Pons (tissue), 1 donor: ENCODE data around the gene SLC38A8.
A peak's percentile ranks its signal among the peaks of the same experiment; 100 is the strongest.

Experiments used
- DNase-seq: peaks from one replicate; pipeline ENCODE4 v3.0.0-alpha.2; 2016; ENCODE audit warnings: low spot score

The SLC38A8 gene

DNA sequence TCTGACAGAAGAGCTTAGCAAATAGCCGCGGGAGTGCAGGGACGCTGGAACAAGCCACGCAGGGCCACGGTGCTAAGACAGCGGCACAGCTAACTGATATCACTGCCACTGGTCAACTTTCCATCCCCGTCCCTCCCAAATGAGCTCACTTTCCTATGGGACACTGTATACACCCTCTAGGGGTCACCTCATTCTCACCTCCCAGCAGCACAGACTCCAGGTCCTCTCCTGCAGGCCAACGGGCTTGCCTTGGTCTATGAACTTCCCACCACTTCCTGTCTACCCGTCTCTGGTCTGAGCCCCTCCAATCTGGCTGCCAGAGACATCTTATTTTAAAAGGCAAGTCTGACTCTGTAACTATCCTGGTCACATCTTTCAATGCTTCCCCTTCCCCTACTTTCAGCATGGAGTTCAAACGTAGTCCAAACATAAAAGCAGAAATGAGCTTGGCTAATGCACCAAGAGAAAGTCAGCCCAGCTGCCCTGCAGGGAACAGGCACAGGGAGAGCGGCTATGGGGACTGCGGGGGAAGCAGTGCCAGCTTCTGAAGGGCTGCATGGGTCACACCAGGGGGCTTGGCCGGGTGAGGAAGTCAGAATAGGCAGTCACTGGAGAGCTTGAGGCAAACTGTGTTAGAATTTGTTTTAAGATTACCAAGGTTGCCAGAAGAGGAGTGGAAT lies 26.3 kb upstream of the SLC38A8 start:
- peak; percentile 31 for DNase-seq

DNA sequence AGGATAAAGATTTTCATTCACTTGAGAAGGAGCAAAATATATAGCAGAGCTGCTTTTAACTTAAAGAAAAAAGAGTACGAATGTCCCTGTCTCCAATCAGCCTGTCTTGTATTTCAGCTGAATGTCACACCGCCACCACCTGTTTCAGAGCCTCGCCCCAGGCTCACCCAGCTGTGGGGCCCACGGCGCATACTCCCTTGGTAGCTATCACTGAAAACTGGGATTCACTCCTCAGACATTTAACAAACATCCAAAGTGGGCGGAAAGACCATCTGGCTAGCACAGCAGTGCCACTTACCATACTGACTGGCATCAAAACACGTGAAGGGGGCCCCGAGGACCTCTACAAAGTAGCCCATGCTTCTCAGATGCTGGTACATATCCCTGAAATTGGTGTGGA lies 25.4 kb upstream of the SLC38A8 start:
- no peak for DNase-seq

DNA sequence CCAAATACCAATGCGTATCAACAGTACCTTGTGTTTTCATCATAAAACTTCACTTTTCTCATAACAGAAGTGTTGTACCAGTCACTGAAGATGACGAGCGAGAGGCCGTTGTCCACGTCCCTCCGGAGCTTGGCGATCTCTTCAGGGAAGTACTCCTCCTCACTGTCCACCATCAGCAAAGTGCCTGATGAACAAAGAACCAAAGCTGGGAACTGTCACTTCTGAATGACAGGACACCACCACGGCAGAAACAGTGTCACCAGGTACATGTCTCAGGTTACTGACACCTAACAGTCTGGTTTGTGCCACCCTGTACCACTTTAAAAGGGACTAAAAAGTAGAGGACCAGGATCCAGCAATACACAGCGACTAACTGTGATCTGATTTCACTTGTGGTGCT lies 25.0 kb upstream of the SLC38A8 start:
- DNase-seq: no peak

DNA sequence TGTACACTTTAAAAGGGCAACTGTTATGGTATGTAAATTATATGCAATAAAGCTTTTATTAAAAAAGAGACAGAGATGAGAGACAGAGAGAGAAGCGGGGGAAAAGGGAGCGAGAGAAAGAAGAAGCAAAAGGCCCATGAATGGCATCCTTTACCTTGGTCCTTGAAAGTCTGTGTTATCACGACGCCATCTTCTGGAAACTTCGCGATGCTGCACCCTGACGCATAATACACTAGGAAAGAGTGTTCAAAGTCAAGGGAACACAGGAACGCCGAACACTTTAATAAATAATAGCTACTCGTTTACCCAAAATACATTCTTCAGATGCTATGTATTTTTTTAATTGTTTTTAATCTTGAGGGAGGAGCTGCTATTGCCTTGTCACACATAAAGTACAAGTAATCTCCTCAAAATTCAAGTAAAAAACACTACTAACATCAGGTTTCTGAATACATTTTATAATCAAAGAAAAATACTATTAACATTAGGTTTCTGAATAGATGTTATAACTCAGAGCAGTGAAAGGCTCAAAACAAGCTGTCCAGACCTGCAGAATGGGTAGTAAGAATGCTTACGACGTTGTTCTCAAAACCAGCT lies 23.0 kb upstream of the SLC38A8 start:
- peak; percentile 75 for DNase-seq

DNA sequence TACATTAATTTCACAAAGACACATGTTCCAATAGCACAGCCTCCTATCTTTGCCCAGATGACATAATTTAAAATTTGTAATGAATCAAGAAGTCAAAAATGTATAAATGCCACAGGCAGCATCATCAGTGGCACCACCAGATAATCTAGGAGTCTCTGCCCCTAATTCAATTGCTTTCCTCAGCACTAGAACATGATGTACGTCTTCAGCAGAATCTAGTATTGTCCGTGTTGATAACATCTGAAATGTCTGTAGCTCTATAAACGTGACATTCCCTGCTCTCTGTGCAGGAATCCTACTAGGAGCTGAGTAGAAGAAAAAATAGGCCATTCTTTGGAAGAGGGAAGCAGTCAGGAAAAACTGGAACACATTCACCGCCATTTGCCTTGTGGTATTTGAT lies 21.4 kb upstream of the SLC38A8 start:
- DNase-seq: no peak

DNA sequence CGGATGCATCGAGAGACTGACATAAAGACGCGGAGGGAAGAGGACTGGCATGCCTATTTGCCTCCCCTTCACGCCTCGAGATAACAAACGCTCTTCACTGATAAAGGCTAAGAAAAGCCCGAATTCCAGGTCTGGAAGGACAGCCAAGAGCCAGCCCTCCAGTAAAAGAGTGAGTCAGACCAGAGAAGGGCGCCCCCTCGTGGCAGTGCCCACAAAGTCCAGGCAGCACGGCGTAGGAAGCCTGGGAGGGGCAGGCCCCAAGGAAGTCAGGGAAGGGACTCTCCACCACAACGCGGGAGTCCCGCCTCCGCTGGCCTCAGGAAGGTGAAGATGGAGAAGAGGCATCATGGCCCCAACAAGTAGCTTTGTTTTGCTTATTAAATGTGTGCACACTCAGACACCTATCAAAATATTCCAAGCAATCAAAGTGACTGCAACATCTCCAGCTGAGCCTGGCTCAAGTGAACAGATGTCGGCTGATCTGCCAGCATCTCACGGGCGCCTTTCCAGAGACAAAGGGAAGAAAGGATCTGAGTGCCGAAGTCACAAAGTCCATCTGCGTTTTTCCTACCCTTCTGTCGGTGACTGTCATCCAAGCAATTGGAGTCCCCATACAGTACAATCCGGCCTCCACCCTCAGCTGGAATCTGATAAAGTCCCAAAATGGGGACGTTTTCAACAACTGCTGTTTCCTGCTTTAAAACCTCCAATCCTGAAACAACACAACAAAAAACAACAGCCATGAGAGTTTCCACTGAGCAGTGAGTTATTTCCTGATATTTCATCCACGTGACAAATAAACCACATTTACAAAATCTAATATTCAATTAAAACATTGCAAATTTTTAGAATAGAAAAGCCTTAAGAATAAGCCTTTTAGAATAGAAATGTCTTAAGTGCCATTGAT lies 20.4 kb upstream of the SLC38A8 start:
- peak; percentile 51 for DNase-seq

DNA sequence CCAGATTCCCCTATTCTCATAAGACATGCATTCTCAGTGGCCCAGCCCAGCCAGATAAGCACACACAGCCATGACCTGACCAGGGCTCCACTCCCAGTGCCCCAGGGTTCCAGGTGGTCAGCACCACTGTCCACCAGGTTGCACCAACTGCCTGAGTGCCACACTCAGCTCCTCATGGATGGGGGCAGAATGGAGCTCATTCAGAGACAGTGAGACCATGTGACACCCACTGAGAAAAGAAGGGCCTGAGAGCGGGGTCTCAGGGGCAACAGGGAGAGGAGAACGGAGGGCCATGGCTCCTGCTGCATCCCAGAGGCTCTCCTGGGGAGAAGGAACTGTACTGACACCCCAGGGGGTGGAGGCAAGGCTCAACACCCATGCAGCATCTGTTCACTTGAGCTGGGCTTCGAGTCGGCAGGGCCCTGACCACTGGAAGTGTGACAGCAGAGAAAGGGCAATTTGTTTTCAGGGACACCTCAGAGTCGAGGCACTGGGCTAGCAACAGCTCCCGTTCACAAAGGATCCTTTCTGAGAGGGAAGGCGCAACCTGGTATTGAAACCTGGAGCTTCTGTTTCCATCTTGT lies 18.7 kb upstream of the SLC38A8 start:
- no peak for DNase-seq

DNA sequence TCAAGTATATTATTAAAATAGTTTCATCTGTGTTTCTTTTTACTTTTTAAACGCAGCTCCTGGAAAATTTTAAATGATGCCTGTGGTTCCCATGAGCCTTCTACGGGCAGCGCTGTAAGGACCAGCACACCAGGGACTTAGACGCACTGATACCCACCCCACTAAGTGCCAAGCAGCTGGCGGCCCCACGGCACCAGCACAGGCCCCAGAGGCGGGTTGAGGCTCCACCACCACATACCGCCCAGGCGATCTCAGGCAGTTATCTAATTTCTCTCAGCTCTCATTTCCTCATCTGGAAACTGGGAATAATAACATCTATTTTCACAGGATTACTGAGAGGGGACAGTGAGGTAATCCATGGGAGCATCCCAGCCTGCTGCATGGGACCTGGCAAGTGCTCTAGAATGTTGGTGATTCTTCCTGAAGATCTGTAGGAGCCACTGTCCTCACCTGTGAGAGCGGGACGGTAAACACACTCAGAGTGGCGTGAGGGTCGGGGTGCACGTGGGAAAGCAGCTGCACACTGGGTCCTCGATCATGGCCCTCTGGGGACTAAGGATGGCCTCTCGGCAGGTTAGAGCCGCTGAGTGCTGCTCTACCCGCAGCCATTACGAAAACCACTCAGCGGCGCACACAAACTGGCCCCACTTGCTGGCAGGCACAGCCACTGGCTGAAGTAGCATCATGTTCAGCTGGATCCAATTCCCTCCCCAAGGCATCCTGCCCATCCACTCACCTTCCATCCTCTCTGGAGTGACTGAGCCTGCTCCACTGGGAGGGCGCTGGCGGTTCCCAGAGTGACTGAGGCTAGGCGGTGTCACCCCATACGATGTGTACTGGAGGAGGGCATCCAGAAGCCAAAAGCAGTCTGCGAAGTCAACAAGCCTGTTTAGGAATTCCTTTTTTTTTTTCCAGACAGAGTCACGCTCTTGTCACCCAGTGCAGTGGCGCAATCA lies 17.6 kb upstream of the SLC38A8 start:
- DNase-seq: no peak

DNA sequence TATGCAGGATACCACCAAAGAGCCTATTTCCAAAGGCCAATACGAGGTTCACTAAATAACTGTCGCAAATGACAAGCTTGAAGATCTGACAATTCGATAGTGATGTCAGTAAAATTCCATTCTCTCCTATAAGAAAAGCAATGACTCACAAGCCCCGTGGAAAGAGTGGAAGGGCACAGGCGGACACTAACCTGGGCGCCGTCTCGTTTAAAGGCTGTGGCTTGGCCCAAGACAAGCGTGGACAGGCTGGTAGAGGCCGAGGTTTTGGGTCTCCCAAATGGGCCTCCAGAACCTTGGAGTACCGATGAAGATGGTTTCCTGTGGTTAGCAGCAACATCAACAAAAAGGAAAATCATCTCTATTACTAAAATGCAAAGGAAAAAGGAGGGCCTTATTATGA lies 16.5 kb upstream of the SLC38A8 start:
- no peak for DNase-seq

DNA sequence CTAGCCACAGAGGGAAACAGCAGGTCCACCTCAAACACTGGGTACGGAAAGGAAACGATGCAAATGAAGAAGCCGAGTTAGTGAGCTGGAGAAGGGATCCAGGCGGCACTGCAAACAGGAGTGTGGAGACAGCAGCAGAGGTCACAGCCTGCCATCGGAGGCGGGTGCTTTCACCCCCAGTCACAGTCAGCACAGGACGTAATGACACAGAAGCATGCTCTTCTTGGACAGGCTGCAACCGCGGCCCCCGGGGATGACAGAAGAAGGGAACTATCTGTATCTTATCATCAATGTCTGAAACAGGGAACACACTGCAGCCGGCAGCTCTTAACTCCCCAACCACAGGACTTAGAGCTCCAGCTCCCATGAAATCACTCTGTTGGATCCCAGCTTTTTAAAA lies 16.1 kb upstream of the SLC38A8 start:
- DNase-seq: no peak

DNA sequence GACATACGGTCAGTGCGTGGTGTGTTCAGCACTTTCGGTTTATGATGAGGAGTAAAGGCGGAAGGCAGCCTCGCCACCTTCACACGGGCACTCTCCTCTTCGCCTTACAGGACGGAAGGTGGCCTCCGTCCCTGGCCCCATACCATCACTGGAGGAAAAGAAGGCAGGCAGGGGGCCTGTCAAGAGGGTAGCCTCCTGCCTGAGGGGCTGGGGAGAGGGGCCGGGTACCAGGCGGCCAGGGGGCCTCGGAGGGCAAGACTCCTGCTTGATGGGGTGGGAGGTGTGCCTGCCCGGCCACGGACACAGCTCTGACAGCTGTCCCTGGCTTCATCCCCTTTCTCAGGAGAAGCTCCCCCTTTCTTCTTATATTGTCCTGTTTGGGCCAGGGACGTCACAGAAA lies 15.6 kb upstream of the SLC38A8 start:
- no peak for DNase-seq

DNA sequence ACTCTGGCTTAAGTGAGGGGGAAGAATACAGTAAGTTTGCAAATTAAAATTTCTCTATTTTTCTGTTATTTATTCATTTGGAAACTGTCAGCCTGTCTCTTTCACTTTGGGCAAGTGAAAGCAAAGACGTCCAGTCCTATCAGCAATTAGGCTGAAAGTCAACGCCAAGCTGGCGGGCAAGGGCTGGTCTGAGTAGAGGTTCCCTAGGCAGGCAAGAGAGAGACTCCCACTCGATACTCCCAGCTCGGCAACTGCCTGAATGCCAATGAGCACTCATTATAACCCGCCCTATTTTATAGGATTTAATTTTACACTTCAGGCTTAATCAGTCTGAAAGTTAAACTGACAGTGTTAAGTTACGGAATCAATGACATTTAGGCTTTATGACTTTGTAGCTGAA lies 14.3 kb upstream of the SLC38A8 start:
- no peak for DNase-seq

DNA sequence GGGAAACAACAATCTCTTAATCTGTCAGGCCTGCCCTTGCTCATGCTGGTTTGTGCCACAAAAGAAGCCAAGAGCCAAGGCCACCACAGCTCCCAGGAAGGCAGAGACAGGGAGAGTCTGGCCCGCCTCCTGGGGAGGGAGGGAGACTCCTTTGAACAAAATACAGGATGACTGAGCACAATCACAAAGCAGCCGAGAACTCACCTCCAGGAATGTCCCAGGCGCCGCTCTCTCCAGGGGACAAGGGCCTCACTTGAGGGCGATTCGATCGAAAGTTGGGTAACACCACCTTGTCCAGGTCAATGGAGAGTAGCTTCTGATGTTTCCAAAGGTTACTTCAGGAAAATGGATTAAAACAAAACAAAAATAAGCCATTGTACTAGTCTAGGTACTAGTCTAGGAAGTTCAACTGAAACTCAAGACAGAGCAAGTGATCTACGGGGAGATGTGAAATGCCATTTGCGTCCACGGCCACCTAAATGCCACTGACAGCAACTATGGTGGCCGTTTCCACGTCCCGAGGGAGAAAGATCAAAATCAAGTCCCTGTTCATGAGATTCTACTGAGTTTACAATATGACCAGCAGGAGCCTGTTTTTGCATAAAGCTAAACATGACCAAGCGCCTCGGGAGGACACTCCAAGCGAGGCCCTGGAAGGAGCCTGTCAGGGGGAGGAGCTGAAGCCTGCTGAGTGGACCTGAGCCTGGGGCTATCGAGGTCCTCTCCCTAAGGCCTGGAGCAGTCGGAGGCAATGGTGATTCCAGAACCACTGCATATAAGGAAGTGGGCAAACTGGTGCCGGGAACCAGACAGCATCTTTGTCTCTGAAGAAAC lies 13.4 kb upstream of the SLC38A8 start:
- DNase-seq: no peak

DNA sequence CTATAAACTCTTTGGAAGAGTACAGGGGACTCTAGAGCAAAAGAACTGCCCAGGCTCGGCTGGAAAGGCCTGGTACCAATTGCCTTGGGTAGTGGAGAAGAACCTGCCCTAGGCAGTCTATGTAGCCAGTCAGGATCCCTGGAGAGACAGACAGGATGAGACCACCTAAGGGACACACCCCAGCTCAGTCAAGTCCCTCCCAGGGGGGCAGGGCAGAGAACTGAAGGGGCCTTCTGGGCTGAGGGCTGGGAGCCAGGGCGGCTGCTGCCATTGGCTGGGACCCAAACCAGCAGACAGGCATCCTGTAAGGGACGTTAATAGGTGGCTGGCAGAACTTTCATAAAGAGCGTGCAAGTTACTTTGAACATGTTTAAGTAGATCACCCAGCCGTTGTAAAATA lies 12.8 kb upstream of the SLC38A8 start:
- DNase-seq: no peak

DNA sequence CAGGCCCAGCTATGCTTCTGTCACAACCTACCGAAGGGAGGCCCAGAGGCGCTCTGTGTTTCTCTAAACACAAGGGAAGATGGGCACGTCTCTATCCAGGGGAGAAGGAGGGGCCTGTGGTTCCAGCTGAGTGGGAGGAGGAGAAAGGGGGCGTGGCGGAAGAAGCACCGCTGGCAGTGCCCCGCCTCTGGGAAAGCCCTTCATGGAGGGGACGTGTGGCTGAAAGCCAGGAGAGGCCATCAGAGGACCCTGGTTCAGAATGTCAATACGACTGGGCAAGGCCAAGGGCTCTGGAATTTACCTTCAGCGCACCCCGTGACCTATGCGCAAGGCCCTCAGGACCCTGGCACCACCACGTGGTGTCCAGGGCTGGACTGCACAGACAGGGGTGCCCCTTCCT lies 12.3 kb upstream of the SLC38A8 start:
- no peak for DNase-seq

DNA sequence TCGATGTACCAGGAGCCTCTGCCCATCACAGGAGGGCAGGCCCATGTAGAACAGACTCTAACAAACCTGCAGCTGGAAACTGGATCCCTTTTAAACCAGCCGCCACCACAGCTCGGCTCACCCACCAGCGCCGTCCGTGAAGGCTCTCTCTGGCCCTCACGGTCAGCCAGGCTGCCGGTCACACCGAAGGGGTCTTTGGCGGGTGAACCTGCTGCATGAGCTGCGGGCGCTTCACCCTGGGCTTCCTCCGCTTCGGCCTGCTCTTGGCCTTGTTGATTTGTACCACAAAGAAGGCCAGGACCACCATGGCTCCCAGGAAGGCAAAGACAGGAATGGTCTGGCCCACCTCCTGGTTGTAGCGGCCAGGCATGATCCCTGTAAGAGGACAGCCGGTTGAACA lies 11.7 kb upstream of the SLC38A8 start:
- DNase-seq: no peak

DNA sequence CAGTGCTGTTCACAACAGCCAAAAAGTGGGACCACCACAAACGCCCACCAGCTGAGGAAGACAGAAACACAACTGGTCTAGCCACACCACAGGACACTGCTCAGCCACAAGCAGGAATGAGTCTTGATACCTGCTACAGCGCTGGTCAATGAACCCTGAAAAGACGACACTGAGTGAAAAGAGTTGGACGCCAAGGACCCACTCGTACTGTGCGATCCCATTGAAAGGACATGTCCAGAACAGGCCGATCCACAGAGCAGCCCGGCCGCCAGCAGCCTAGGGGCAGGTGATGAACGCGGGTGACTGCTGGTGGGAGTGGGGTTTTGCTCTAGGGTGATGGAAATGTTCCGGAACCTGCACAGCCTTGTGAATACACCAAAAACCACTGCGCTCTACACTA lies 10.6 kb upstream of the SLC38A8 start:
- DNase-seq: no peak

DNA sequence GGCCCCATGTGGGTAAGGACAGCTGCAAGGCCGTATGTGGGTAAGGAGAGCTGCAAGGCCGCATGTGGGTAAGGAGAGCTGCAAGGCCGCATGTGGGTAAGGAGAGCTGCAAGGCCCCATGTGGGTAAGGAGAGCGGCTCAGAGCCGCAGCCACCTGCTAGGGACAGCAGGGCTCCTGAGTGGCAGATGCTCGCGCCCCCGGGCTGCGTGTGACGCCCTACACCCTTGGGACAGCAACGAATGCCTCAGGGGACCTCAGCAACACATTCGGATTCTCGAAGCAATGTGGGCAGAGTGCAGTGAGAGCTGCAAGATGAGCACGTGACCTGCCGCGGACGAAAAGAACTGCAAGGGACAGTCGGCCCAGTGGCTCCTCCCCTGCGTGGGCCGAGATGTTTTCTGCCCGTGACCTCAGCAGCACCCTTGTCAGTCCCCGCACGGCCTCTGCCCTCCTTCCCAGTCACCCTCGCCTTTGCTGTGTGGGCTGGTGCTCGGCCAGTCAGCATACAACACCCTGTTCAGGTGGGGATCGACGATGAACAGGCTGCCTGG lies 9.6 kb upstream of the SLC38A8 start:
- DNase-seq: no peak

DNA sequence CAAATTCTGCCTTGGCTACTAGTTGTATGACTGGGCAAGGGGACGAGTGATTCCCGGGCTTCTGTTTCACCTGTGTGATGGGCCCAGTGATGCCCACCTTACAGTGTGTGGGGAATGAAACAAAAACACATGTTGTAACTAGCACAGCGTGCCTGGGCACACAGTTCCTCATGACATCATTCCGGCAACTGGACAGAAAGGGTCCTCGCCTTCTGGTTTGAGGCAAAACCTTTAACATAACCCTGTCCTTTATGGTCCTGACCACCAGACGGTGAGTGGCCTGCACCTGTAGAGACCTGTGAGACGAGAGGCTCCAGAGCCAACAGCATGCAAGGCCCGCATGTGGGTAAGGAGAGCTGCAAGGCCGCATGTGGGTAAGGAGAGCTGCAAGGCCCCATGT lies 7.7 kb upstream of the SLC38A8 start:
- no peak for DNase-seq

DNA sequence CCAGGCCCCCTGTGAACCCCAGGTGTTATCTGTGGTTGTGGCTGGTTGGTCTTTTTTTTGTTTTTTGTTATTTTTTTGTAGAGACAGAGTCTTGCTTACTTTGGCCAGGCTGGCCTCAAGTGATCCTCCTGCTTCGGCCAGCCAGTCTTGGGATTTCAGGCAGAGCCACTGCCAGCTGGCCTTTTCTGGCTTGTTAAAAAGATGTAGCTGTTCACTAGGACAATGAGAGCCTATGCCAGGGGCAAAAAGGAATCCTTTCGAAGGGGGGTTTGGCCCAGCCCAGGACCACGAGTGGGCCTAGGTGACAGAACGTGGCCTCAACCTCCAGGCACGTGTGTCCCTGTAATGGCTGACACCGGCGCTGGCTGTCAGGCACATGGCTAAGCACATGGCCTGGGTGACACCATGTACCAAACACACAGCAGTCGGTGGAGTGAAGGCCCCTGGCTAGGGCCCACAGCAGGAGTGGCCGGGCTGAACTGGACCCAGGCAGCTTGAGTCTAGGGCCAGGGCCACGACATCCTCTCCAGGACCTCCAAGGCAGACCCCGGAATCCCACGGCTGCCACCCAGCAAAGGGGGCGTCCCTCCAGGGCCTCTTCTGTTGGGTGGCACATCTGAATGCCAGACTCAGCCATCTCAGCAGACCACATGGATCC lies 6.9 kb upstream of the SLC38A8 start:
- DNase-seq: peak; percentile 55
